Large intestine (tissue), 3 donors: ENCODE data around the gene PRKAG1. TPM values are rescaled to one million over a fixed set of nuclear protein-coding genes. Genes with fewer than 3 reads are reported as not detected.

ENCODE experiments used
- DNase-seq, 2 donors: peaks; one replicate each; pipeline versions ENCODE4 v3.0.0 to v3.0.0-alpha.2; 2013
- H3K27ac ChIP-seq: one replicate; pipeline ENCODE4 v1.5.1; 2013; ENCODE audit warnings: low read length
- H3K27me3 ChIP-seq: 2 replicates; pipeline ENCODE4 v1.6.1; 2013; ENCODE audit warnings: low read length; ENCODE audit not compliant: control insufficient read depth, insufficient read depth
- H3K36me3 ChIP-seq: 2 replicates; pipeline ENCODE4 v1.6.1; 2013; ENCODE audit warnings: low read length; ENCODE audit not compliant: control insufficient read depth, insufficient read depth
- H3K4me1 ChIP-seq: one replicate; pipeline ENCODE4 v1.6.1; 2013; ENCODE audit warnings: low read length; ENCODE audit not compliant: control insufficient read depth, insufficient read depth
- H3K4me3 ChIP-seq: one replicate; pipeline ENCODE4 v1.5.1; 2013; ENCODE audit warnings: low read length
- H3K9me3 ChIP-seq: one replicate; pipeline ENCODE4 v1.6.1; 2013; ENCODE audit warnings: mild to moderate bottlenecking, low read depth, low read length, moderate library complexity; ENCODE audit not compliant: control insufficient read depth
- WGBS: methylation state at CpG from one replicate; pipeline ENCODE4 v1.1.5; 2013; ENCODE audit warnings: low lambda C conversion rate; ENCODE audit not compliant: insufficient coverage; 5-methylcytosine and 5-hydroxymethylcytosine counted together
- polyA plus RNA-seq: library from polyadenylated mRNA; unstranded; fragments of 120-200 nt; gene quantifications from one replicate; pipeline ENCODE4 v1.2.1, GENCODE V29; 2013

Gene PRKAG1
- polyA plus RNA-seq, 1 donor: 66.8 TPM

DNA sequence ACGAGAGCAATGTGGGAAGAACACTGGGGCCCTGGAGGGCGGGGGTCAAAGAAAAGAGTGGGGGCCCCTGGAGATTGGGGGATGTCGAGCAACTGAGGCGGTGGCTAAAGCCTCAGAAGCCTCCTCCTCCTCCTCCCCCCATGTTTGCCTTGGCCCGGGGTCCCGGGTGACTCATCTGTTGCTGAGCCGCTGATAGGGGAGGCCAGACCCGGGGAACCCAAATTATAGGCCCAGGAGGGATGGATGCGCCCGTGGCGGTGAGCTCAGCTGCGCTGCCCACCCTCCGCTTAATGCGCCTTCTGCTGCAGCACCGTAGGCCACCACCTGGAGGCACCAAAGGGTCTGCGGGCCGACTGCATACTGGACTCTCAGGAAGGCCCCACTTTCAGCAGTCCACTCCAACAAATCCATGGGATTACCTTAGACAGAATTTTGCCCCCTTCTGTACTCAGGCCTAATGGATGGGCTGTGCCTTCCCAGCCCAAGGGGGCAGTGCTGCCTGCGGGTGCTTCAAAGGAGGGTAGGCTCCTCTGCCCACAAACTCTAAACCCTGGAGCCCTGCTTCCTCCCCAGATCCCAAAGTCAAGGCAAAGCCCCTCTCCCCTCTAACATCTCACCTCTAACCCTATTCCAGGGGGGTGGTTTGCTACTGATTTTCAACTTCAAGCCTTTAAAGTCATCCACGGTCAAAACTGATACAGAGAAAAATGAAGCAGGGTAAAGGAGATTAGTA, 44.5 kb downstream of the PRKAG1 start:
- H3K9me3 ChIP-seq: peaks cover 14% of the 10 kb centered on the region
- 20% methylated on average over 1 of the region's 19 CpGs for WGBS
- H3K36me3 ChIP-seq: no peaks in the 10 kb centered on the region
- no peak overlapping the region for H3K4me3 ChIP-seq
- H3K4me1 ChIP-seq: peaks cover 39% of the 10 kb centered on the region
- DNase-seq: peak in 1 of 2 donors; percentile 39
- peaks cover 96% of the 10 kb centered on the region for H3K27me3 ChIP-seq
- H3K27ac ChIP-seq: no peak overlapping the region

DNA sequence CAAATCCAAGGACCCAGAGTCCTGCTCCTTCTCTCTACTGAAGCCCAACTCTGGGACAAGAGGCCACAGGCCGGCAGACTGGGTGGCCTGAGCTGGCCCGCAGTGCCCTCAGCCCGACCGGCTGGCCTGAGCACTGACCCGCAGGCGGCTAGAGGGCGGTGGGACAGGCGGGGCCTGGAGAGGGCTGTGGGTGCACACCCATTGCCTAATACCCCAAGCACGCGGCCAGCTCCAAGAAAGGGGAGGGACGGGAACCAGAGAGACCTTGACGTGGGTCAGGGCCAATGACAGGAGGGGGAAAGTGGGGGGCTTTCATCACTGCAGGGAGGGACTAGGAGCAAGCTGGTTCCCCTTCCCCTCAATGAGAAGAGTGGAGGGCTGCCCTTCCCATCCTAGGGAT, 45.0 kb downstream of the PRKAG1 start:
- Histone ChIP-seq H3K27me3 (peaks cover 92% of the 10 kb centered on the region), H3K4me1 (peaks cover 35% of the 10 kb centered on the region), H3K27ac (no peak overlapping the region), H3K36me3 (no peaks in the 10 kb centered on the region), H3K4me3 (no peak overlapping the region), H3K9me3 (peaks cover 14% of the 10 kb centered on the region)
- no CpG with 5 or more reads among the region's 12 CpGs for WGBS
- DNase-seq: no peak

DNA sequence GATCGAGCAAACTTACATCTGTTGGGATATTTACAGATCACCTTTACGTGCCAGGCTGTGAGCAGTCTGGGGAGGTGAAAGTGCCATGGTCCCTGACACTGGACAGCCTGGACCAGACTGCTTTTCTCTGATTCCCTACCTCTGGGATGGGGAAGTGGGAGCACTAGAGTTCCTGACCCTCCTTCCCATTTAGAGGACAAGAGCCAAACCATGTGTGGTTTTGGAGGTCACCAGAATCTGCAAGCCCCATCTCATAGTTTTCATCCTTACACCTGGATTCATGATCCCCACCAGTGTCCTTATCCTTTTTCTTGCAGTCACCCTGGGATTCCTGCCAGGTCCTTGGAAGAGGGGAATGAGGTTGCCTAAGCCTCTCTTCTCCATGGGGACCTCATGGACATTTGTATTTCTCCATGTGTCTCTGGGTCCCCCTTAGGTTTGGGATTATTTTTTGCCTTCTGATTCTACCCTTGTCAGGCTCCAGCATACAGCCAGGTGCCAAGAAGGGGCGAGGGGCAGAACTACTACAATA, 45.6 kb downstream of the PRKAG1 start:
- H3K9me3 ChIP-seq: peaks cover 14% of the 10 kb centered on the region
- no peak for DNase-seq
- H3K27me3 ChIP-seq: peaks cover 92% of the 10 kb centered on the region
- no peak overlapping the region for H3K27ac ChIP-seq
- WGBS: no CpG with 5 or more reads among the region's 3 CpGs
- no peaks in the 10 kb centered on the region for H3K36me3 ChIP-seq
- H3K4me1 ChIP-seq: peaks cover 34% of the 10 kb centered on the region
- H3K4me3 ChIP-seq: no peak overlapping the region

DNA sequence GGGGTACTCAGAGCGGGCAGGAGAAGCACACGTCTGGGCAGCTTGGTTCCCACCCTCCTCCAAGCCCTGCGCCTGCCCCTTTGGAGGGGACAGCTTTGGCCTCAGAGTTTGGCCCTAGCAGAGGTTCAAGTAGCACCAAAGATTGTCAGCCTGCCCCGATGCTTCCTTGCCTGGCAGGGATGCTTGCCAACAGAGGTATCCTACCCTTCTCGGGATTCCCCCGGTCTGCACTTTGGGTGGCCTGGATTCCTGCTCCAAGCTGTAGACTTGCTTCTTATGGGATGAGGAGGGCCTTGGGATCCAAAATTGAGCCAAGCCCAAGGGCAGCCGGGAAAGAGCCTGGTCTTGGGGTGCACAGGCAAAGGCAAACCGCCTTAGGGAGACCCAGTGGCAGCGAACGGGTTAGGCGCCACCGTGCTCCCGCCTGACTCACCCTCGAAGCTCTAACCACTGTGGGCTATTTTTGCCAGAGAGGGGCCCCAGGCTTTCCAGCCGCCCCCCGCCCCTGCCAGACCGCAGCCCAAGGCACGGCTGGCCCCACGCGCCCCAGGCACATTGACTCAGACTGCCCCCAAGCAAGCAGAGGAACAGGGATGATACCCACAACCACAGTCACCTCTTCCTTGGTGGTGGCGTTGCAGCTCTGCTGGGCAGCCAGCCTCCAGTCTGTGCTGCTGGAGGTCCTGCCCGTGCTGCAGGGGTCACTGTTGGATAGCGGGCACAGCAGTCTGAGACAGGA, 46.2 kb downstream of the PRKAG1 start:
- no peak for DNase-seq
- Histone ChIP-seq H3K27me3 (peaks cover 91% of the 10 kb centered on the region), H3K4me3 (no peak overlapping the region), H3K27ac (no peak overlapping the region), H3K4me1 (peaks cover 28% of the 10 kb centered on the region), H3K36me3 (no peaks in the 10 kb centered on the region), H3K9me3 (peaks cover 14% of the 10 kb centered on the region)
- WGBS: no CpG with 5 or more reads among the region's 23 CpGs

DNA sequence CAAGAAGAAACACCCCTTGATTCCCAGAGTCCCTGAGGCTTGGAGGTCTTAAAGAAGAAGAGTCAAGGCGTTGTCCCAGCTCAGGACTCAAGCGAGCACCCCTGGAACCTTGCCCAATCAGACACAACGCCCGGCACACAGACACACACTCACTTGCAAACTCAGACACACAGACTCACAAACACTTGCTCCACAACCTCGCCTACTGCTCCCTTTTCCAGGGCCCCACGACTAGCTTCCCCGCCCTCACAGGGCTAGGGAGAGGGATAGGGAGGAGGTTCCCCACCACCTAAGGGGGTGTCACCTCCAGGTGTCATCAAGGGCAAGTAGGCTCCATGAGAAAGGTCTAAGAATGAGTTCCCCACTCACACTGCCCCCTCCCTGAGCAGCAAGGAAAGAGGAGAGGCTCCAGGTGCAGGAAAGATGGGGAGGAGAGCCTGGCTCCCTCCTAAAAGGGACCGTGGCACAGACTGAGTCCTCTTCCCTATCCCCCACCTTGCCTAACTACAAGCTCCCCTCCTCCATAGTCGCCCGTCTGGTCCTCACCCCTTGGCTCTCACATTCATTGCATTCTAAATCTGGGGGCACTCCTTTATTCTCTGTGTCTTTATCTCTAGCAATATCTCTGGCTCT, 47.8 kb downstream of the PRKAG1 start:
- Histone ChIP-seq H3K4me1 (peaks cover 27% of the 10 kb centered on the region), H3K27me3 (peaks cover 83% of the 10 kb centered on the region), H3K36me3 (no peaks in the 10 kb centered on the region), H3K9me3 (peaks cover 14% of the 10 kb centered on the region), H3K27ac (no peak overlapping the region), H3K4me3 (no peak overlapping the region)
- 7% methylated on average over 3 of the region's 10 CpGs for WGBS
- no peak for DNase-seq

DNA sequence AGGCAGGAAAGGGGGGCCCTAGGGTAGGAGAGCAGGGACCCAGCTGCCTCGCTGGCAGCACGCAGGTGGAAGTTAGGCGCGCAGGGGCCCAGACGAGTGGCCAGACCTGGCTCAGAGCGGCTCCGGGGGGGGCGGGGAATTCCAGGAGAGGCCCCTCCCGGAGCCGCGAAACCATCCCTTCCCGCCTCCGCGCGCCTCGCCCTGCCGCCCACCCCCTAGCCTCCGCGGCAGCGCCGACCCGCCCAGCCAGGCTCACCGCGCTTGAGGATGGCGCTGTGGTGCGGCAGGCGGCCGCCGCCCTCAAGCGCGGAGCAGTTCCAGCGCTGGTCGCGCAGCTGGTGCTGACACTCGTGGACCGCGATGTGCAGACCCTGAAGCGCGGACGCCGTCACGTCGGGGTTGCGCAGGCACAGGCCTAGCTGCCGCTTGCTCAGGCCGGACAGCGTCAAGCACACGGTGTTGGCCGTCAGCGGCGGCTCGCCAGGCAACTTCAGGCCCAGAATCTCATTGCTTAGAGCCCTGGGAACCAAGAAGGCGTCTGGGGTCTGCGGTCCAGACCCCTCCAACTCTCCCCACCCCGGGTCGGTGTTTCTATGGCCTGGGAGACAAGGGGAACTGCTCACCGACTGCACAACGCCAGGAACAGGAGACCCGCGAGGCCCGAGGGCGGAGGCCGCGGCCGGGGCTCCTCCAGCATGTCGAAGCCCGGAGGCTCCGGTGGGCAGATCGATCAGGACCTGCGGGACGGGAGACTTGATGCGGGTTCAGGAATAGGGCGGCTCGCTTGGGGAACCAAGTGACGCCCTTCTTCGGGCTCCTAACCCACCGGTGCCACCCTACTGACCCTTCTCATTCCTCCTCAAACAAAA, 48.5 kb downstream of the PRKAG1 start:
- WGBS: no CpG with 5 or more reads among the region's 77 CpGs
- Histone ChIP-seq H3K36me3 (no peaks in the 10 kb centered on the region), H3K4me1 (peaks cover 27% of the 10 kb centered on the region), H3K4me3 (no peak overlapping the region), H3K27ac (no peak overlapping the region), H3K27me3 (peaks cover 81% of the 10 kb centered on the region), H3K9me3 (peaks cover 14% of the 10 kb centered on the region)
- peak in 1 of 2 donors; percentile 44 for DNase-seq

DNA sequence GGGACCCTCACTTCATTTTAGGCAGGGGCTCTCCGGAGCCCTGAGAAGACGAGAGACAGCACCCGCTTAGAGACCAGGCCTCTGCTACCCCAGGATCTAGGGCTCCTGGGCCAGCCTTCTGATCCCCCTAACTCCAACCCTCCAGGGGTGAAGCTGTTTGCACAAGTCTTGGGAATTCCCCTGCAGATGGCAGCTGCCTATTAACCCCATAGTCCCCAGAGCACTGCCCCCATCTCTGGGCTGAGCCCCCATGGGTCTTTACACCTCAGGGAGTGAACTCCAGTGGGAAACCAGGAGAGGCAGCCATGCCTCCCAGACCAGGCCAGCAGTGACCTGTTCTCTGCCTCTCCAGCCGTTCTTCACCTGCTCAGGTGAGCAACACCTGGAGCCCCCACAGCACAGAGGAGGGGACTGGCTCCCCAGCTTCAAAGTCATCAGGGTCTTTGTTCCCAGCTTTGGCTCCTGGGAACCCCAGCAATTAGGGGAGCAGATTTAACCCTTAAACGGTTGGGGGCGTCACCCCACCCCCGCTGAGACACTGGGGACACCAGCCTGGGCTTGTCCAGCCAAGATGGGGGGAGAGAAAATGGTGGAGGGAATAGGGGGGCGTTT, 49.3 kb downstream of the PRKAG1 start:
- Histone ChIP-seq H3K4me3 (no peak overlapping the region), H3K4me1 (peaks cover 27% of the 10 kb centered on the region)
- DNase-seq: no peak

DNA sequence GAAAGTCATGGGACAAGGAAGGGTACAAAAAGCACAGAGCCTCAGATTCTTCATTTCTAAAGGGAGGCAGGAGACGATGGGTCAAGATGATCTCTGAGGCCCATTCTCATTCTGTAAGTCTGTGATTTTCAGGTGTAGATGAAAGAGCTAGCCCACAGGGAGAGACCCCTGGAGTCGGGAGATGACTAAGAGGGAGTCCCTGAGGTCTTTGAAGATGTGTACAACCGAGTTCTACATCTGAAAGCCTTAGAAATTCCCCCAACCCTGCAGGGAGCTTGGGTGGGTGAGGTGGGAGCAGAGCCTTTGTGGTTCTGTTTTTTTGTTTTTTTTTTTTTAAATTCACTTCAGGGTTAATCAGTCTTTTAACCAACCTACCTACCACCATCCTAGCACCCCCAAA, 50.1 kb downstream of the PRKAG1 start:
- Histone ChIP-seq H3K4me1 (peaks cover 27% of the 10 kb centered on the region), H3K4me3 (no peak overlapping the region), H3K27ac (no peak overlapping the region), H3K27me3 (peaks cover 69% of the 10 kb centered on the region), H3K36me3 (no peaks in the 10 kb centered on the region), H3K9me3 (peaks cover 13% of the 10 kb centered on the region)
- no peak for DNase-seq
- no CpG with 5 or more reads among the region's 3 CpGs for WGBS

More for the DNA sequence above, 49.3 kb downstream of the PRKAG1 start:
- Histone ChIP-seq H3K27ac (no peak overlapping the region), H3K9me3 (peaks cover 14% of the 10 kb centered on the region), H3K27me3 (peaks cover 77% of the 10 kb centered on the region), H3K36me3 (no peaks in the 10 kb centered on the region)
- WGBS: no CpG with 5 or more reads among the region's 8 CpGs

DNA sequence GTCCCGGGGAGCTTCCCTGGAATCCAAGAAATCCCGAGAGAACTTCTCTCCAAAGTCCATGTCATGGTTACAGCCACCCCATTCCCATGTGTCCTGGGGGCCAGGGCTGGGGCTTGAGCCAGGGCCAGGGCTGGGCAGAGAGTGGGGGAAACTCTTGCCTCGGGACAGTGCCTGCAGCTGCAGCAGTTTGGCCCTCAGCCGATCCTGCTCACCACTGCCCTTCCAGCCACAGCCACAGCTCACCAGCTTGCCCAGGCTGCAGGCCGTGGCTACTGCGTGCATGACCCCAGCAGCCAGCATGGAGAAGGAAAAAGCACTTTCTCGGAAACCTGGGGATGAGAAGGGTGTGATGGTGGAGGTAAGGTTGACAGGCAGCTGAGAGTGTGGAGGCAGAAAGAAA, 50.6 kb downstream of the PRKAG1 start:
- Histone ChIP-seq H3K9me3 (peaks cover 12% of the 10 kb centered on the region), H3K27ac (no peak overlapping the region), H3K4me3 (no peak overlapping the region), H3K4me1 (peaks cover 27% of the 10 kb centered on the region), H3K36me3 (no peaks in the 10 kb centered on the region), H3K27me3 (peaks cover 64% of the 10 kb centered on the region)
- DNase-seq: no peak
- WGBS: no CpG with 5 or more reads among the region's 7 CpGs
